ENCODE data around the gene PRKN. TPM values are rescaled to one million over a fixed set of nuclear protein-coding genes. Genes with fewer than 3 reads are reported as not detected.

PRKN gene
- total RNA-seq, 4 donors from 2014 or later, result 4.4 to 669 (median 10.5) TPM

GRCh38 chr6:162234631-162235030 lies 492.9 kb downstream of the PRKN start:
- no peaks in the 10 kb centered on the region for H3K4me1 ChIP-seq
- no peaks in the 10 kb centered on the region for H3K36me3 ChIP-seq
- H3K9me3 ChIP-seq, result no peaks in the 10 kb centered on the region
- no peak for DNase-seq
- H3K27ac ChIP-seq, result no peak overlapping the region
- H3K27me3 ChIP-seq, result no peaks in the 10 kb centered on the region
- H3K4me3 ChIP-seq, result no peak overlapping the region
- TF ChIP-seq POLR2A (IDR thresholded peaks at IDR 0.05), result no peak
- no peak for TF ChIP-seq CTCF (IDR thresholded peaks at IDR 0.05)

GRCh38 chr6:162230147-162230752 lies 497.3 kb downstream of the PRKN start:
- DNase-seq, result no peak
- no peak for TF ChIP-seq CTCF (IDR thresholded peaks at IDR 0.05)
- no peak for TF ChIP-seq POLR2A (IDR thresholded peaks at IDR 0.05)
- Histone ChIP-seq H3K4me3 (no peak overlapping the region), H3K9me3 (no peaks in the 10 kb centered on the region), H3K4me1 (no peaks in the 10 kb centered on the region), H3K36me3 (no peaks in the 10 kb centered on the region), H3K27ac (no peak overlapping the region), H3K27me3 (no peaks in the 10 kb centered on the region)

GRCh38 chr6:162229093-162229492 lies 498.5 kb downstream of the PRKN start:
- Histone ChIP-seq H3K27ac (no peak overlapping the region), H3K27me3 (no peaks in the 10 kb centered on the region)
- no peak for DNase-seq

GRCh38 chr6:162226803-162227202 lies 500.8 kb downstream of the PRKN start:
- Histone ChIP-seq H3K36me3 (no peaks in the 10 kb centered on the region), H3K27me3 (no peaks in the 10 kb centered on the region), H3K4me3 (no peak overlapping the region), H3K27ac (no peak overlapping the region), H3K9me3 (no peaks in the 10 kb centered on the region), H3K4me1 (no peaks in the 10 kb centered on the region)
- TF ChIP-seq POLR2A (IDR thresholded peaks at IDR 0.05) (no peak), CTCF (IDR thresholded peaks at IDR 0.05) (no peak)
- DNase-seq, result no peak

More at GRCh38 chr6:162229093-162229492, 498.5 kb downstream of the PRKN start:
- no peaks in the 10 kb centered on the region for H3K9me3 ChIP-seq
- TF ChIP-seq POLR2A (IDR thresholded peaks at IDR 0.05), result no peak
- no peak for TF ChIP-seq CTCF (IDR thresholded peaks at IDR 0.05)
- H3K4me1 ChIP-seq, result no peaks in the 10 kb centered on the region
- no peaks in the 10 kb centered on the region for H3K36me3 ChIP-seq
- H3K4me3 ChIP-seq, result no peak overlapping the region

GRCh38 chr6:162222521-162222920 lies 505.0 kb downstream of the PRKN start:
- no peak for DNase-seq
- Histone ChIP-seq H3K36me3 (no peaks in the 10 kb centered on the region), H3K9me3 (no peaks in the 10 kb centered on the region), H3K4me1 (no peaks in the 10 kb centered on the region), H3K27ac (no peak overlapping the region), H3K27me3 (no peaks in the 10 kb centered on the region), H3K4me3 (no peak overlapping the region)
- no peak for TF ChIP-seq CTCF (IDR thresholded peaks at IDR 0.05)
- TF ChIP-seq POLR2A (IDR thresholded peaks at IDR 0.05), result no peak

GRCh38 chr6:162220876-162221275 lies 506.7 kb downstream of the PRKN start:
- no peak for TF ChIP-seq POLR2A (IDR thresholded peaks at IDR 0.05)
- no peak for TF ChIP-seq CTCF (IDR thresholded peaks at IDR 0.05)
- DNase-seq, result no peak
- H3K27me3 ChIP-seq, result no peaks in the 10 kb centered on the region
- H3K36me3 ChIP-seq, result no peaks in the 10 kb centered on the region
- H3K9me3 ChIP-seq, result no peaks in the 10 kb centered on the region
- H3K4me3 ChIP-seq, result no peak overlapping the region
- H3K4me1 ChIP-seq, result no peaks in the 10 kb centered on the region
- no peak overlapping the region for H3K27ac ChIP-seq
